ENCODE results near the gene FIGNL2.
"Not testable (repeated sequence)": the region's sequence is repeated elsewhere in the genome, so short reads cannot be mapped to it uniquely, and the experiment has no call there.

FIGNL2 gene

GRCh38 chr12:51848326-51848727, at the start of gene FIGNL2:
FIGNL2 (minus strand) TSS chr12:51848718; CDS start chr12:51822413, 26,305 bp downstream.
- DNase-seq, result no peak

- DNase-seq, result no peak
These were observed 48.7 kb upstream of the FIGNL2 start for GRCh38 chr12:51897181-51897580.

- DNase-seq, result no peak
These were observed 47.7 kb upstream of the FIGNL2 start for GRCh38 chr12:51896236-51896635.

GRCh38 chr12:51895378-51896135, 47.0 kb upstream of the FIGNL2 start:
- DNase-seq, result no peak

GRCh38 chr12:51893786-51894185, 45.3 kb upstream of the FIGNL2 start:
- DNase-seq, result no peak

- no peak for DNase-seq
These were observed 43.3 kb upstream of the FIGNL2 start for GRCh38 chr12:51891843-51892242.

- DNase-seq, result no peak
These were observed 42.1 kb upstream of the FIGNL2 start for GRCh38 chr12:51890511-51891171.

- no peak for DNase-seq
These were observed 41.6 kb upstream of the FIGNL2 start for GRCh38 chr12:51890133-51890464.

GRCh38 chr12:51889216-51890132, 41.0 kb upstream of the FIGNL2 start:
- peak; percentile 52 for DNase-seq

GRCh38 chr12:51888316-51889215, 40.0 kb upstream of the FIGNL2 start:
- peak; percentile 95 for DNase-seq

- peak; percentile 99 for DNase-seq
These were observed 39.2 kb upstream of the FIGNL2 start, which contains the start of gene ANKRD33 for GRCh38 chr12:51887476-51888315. ANKRD33 (plus strand) TSS chr12:51888103; CDS start chr12:51888187, 84 bp downstream.

- DNase-seq, result peak; percentile 32
These were observed 37.6 kb upstream of the FIGNL2 start for GRCh38 chr12:51886021-51886710.

- not testable (repeated sequence) for DNase-seq
These were observed 36.9 kb upstream of the FIGNL2 start for GRCh38 chr12:51885294-51886020.

GRCh38 chr12:51884676-51885229, 36.2 kb upstream of the FIGNL2 start:
- no peak for DNase-seq

- DNase-seq, result no peak
These were observed 35.6 kb upstream of the FIGNL2 start for GRCh38 chr12:51883998-51884675.

- no peak for DNase-seq
These were observed 34.8 kb upstream of the FIGNL2 start for GRCh38 chr12:51883295-51883694.

GRCh38 chr12:51879102-51879501, 30.6 kb upstream of the FIGNL2 start:
- no peak for DNase-seq

GRCh38 chr12:51874486-51874885, 26.0 kb upstream of the FIGNL2 start:
- DNase-seq, result no peak

GRCh38 chr12:51874000-51874399, 25.5 kb upstream of the FIGNL2 start:
- no peak for DNase-seq
